GM19328 (cell line): ENCODE results near the gene ITPKA.
A peak's percentile ranks its signal among the peaks of the same experiment; 100 is the strongest.

Experiments
- ATAC-seq: cut with Tn5 transposase; IDR thresholded peaks from one replicate; pipeline ENCODE4 v1.9.1; 2021; ENCODE audit warnings: mild to moderate bottlenecking, moderate library complexity; ENCODE audit not compliant: unreplicated experiment

Gene ITPKA

DNA sequence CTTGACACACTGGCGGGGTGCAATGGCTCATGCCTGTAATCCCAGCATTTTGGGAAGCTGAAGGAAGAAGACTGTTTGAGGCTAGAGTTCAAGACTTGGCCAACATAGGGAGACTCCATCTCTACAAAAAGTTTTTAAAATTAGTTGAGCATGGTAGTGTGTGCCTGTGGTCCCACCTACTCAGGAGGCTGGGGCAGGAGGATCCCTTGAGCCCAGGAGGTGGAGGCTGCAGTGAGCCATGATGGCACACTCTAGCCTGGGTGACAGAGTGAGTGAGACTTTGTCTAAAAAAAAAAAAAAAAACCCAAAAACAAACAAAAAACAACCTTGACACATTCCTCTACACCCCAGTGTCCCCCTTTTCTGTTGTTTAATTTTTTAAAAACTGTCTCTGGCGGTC is 4.0 kb upstream of the ITPKA start:
- no peak for ATAC-seq

DNA sequence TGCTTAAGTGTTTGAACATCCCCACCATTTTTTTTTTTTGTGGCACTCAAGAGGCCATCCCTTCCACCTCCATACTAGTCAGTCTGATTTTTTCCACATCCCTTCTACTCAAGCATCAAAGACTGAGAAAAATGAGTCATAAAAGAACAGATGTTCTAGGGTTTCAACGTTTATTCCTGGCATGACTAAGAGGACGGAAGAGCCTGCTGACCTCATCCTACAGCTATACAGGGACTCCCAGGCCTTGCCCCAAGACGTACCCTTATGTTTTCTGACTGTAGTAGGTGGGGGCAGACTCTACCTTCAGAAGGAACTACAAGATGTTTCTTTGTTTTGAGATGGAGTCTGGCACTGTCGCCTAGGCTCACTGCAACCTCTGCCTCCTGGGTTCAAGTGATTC is 3.3 kb upstream of the ITPKA start:
- ATAC-seq, result no peak

DNA sequence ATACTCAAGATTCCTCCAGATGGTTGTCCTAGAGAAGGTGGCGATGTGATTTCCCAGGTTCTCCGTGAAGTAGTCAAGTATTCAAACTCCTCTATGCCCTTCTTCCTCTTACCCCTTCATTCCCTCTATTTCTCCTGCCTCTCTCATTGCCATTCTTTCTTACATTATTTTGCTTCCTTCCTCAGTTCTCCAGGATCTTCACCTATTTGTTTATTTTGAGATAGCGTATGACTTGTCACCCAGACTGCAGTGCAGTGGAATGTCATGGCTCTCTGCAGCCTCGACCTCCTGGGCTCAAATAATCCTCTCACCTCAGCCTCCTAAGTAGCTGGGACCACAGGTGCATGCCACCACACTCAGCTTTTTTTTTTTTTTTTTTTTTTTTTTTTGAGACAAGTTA is 1.8 kb upstream of the ITPKA start:
- no peak for ATAC-seq

DNA sequence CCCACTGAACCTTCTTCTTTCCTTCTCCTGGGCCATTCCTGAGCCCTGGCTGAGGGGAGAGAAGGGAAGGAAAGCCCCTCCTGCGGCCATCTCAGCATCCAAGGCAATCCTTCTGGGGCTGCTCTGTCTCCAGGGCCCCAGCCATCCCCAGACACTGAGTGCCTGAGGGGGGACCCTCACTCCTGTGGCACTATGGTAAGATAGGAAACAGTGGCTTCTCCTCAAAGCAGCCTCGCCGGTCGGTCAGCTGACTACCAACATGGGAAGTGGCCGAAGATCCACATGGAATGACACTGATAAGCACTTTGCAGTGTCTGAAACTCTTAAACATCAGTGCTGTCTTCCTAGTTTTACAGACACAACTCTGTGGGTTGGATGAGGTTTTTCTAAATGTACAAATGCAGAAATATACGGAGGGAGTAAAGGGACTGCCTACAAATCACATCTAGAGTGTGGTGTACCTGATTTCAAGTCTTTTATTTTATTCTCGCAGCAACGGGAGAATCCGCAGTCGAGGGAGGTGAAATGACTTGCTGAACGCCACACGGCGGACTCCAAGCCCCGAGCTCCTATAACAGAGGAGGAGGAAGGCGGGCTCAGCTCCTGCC is 973 bp upstream of the ITPKA start:
- no peak for ATAC-seq

DNA sequence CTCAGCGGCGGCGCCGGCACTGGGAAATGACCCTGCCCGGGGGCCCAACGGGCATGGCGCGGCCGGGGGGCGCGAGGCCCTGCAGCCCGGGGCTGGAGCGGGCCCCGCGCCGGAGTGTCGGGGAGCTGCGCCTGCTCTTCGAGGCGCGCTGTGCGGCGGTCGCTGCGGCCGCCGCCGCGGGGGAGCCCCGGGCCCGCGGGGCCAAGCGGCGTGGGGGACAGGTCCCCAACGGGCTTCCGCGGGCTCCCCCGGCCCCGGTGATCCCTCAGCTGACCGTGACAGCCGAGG is 172 bp downstream of the ITPKA start:
- ATAC-seq, result peak; percentile 20

DNA sequence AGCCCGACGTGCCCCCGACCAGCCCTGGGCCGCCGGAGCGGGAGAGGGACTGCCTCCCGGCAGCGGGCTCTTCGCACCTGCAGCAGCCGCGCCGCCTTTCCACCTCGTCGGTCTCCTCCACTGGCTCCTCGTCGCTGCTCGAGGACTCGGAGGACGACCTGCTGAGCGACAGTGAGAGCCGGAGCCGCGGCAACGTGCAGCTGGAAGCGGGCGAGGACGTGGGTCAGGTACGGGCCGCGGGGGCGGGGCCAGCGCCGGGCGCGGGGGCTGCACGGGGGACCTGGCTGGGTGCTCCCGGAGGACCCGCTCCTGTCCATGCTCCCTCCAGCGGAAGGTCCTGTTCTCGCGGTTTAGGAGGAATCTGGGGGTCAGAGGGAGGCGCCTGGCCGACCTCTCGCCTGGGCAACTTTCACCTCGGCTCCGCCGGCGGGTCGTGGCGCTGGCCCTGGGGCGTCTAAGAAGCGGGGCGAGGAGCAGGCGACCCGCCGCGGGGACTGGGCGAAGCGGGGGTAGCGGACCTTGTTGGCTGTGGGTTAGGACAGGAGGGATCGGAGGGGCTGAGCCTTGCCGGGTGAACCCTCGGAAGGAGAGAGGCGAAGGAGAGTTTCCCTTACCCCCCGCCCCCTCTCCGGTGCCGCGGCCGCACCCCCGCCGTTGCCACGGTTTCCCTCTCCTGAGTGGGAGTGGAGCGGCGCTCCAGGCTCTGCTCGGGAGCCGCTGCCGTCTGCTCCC is 682 bp downstream of the ITPKA start:
- peak; percentile 29 for ATAC-seq

DNA sequence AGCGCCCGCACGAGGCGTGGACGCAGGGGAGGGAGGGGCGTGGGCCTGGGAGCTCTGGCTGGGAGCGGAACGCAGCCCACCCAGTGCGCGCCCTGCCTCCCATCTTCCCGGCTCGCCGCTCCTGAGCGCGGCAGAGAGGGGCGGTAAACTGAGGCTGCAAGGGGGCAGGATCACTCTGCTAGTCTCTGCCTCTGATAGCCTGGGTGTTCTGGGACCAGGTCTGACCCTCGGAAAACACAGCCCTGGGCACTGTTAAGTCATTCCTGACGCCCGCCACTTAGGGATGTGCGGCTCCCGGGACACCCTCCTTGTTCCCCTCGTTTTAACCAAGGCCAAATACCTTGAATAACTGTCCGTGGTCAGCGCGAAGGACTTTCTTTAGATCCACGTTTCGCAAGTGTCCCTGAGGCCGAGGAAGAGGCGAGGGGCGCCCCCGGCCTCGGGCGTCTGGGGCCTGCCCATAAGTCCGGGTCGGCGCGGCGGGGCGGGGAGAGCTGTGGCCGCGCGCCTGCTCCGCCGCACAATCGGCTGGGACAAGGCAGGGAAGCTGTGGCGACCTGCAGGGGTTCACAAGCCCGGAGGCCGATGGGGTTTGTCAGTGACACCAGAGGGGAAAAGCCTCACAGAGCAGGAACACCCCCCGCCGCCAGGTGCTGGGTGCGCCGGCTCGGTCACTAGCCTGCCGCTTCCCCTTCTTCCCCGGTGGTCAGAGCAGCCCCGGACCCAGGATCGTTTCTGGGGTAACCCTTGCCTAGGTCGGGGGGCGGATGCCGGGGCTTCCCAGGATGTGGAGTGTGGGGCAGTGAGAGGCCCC is 1.5 kb downstream of the ITPKA start:
- ATAC-seq, result no peak

DNA sequence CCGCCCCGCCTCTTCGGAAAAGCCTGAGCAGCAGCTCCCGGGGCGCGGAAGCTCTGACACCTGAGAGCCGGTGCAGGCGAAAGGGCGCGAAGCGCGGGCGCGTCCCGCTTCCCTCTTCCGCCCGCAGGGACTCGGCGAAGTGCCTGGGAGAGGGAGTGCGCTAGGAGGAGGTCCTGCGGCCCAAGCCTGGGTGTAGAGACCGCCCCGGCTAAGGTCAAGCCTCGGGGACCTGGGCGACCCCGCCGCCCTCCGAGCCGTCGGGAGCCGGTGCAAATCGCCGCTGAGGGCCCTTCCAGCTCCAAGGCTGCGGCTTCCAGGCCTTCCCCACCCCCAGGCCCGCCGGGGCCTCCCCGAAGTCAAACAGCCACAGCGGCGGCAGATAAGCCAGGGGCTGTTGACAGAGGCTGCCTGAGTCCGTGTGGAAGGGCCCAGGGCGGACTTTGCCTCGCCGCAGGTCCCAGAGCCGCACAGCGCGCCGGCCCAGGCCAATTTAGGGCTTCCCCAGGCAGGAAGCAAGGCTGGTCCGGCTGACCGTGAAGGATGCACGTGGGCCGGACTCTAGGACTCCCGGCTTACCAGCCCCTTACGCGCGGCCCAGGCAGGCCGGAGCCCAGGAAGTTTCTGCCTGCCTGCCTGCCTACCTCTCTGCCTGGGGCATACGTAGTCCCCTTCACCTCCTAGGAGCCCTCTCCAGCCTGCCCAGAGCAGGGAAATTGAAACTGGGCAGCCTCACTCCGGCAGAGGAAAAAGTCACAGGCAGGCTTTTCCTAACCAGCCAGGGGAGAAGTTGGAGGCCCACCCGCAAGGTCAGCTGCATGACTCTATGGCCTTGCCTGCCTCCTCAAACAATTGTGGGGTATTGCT is 2.3 kb downstream of the ITPKA start:
- ATAC-seq, result no peak

DNA sequence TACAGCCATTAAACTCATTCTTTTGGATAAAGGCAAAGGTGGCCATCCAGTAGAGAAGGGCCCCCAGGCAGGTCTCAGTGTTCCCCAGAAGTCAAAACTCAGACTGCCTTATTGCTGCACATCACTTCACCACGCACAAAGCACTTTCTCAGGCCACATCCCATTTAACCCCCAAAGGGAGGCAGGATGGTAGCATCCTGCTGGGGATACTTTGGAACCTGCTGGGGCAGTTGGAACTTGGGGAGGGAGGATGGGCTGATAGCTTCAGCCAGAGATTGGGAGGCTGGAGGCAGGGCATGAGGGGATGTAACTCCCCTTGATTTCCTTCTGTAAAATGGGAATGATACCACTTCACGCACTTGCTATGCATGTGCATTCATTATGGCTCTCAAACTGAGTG is 5.0 kb downstream of the ITPKA start:
- no peak for ATAC-seq

DNA sequence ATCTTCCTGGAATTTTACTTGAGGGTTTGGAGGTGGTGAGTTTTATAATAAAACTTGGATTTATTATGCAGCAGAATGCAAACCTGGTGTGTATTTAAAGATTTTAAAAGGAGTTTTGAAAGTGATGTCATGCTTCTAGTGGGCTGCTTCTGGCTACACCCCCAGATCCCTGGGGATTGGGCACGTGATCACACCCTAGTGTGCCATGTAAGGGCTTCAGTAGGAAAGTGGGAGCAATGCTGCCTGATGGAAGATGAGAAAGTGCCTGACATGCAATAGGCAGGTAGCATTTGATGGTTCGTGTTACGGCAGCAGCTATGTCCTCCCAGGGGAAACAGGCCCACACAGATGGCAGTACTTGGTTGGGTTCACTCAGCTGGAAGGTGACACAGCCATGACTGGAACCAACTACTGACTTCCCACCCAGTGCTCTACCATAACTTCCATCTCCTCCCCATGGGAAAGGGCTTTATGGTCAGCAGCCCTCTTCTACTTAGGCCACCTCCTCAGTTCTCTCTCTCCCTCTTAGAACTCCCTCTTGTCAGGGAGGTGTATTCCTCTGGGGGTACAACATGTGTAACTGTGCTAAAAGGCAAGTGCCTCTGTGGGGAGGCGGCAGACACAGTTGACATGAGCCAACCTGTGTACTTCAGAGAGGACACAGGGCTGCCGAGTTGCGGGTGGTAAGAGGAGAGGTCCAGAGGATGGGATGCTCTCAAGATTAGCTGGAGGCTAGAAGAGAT is 5.6 kb downstream of the ITPKA start:
- ATAC-seq, result no peak

DNA sequence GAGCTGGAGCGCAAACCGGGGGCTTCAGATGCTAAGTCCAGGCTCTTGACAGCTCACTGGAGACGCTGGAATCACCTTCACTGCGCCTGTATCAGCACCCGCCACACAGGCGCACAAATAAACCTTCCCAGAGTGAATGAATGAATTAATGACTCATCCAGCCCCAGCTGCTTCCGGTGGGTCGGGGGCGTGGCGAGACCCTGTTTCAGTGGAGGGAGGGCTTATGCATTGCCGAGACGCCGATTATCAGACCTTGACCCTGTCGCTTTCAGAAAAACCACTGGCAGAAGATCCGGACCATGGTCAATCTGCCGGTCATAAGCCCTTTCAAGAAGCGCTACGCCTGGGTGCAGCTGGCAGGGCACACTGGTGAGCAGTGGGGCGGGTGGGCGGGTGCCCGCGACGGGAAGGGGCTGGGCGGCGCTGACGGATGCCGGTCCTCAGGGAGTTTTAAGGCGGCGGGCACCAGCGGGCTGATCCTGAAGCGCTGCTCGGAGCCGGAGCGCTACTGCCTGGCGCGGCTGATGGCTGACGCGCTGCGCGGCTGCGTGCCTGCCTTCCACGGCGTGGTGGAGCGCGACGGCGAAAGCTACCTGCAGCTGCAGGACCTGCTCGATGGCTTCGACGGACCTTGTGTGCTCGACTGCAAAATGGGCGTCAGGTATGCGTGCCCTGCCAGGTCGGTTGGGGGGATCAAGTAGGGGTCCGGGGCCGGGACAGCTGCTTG is 7.7 kb downstream of the ITPKA start:
- ATAC-seq, result no peak

DNA sequence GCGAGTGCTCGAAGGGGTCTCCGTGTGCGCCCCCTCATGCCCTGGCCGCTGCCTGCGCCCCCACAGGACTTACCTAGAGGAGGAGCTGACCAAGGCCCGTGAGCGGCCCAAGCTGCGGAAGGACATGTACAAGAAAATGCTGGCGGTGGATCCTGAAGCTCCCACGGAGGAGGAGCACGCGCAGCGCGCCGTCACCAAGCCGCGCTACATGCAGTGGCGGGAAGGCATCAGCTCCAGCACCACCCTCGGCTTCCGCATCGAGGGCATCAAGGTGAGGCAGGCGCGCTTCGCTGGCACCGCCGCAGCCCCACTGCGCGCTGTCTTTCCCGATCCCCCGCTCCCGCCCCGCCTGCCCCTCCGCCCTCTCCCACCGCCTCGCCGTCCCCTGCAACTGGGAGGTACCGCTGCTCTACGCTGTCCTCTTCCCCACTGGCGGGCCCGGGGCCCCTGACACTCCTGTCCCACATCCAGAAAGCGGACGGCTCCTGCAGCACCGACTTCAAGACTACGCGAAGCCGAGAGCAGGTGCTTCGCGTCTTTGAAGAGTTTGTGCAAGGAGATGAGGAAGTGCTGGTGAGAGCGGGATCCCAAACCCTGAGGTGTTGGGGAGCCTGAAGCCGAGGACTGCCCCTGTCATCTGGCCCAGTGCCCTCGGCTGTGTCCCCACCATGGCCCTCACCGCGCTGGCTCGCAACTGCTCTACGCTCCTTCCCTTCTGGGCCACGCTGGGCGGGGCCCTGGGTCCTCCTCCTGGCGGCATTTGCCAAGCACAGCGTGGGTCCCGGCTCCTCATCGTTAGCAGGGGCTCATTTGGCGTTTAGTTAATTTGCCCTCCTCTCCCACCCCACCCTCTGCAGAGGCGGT is 8.5 kb downstream of the ITPKA start:
- ATAC-seq, result no peak

DNA sequence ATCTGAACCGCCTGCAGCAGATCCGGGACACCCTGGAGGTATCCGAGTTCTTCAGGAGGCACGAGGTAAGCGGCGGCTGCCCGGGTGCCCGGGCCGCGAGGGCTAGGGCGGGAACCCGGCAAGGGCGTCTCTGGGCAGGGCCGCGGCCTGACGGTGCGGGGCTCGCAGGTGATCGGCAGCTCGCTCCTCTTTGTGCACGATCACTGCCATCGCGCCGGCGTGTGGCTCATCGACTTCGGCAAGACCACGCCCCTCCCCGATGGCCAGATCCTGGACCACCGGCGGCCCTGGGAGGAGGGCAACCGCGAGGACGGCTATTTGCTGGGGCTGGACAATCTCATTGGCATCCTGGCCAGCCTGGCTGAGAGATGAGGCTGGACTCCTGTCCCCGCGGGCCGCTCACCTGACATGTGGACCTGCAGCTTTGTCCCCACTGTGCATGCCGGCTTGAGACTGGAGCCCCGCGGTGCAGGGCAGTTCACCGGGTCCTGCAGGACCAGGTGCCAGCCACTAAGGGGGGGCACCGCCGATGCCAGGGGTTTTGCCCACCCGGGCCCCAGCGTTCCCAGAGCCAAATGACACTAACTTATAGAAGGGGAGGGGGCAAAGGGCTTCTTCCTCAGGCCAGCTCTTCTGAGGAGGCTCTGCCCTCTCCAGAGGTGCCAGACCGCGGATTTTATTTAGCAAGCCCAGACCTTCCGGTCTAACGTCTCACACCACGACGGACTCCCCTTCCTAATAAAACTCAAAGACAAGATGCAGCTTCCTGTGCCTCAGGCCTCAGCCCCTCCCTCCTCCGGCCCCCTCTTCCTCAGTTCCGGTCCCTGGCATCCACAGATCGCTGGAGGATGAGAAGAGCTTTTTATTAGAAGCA is 9.4 kb downstream of the ITPKA start:
- ATAC-seq, result no peak

DNA sequence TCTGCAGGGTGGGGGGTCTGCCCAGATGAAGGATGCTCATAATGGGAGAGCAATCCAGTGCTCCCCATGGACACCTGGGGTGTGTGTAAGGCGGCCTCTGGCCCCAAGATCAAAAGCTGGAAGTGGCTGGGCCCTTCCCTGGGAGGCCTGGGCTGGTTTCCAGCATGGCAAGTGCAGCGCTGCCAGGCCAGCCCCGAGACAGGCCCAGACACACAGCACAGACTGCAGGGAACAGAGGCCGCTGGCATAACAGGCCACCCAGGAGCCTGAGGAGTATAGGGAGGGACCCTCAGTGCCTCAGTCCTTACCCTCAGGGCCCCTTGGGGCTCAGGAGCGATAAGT is 10.0 kb downstream of the ITPKA start:
- ATAC-seq, result no peak

DNA sequence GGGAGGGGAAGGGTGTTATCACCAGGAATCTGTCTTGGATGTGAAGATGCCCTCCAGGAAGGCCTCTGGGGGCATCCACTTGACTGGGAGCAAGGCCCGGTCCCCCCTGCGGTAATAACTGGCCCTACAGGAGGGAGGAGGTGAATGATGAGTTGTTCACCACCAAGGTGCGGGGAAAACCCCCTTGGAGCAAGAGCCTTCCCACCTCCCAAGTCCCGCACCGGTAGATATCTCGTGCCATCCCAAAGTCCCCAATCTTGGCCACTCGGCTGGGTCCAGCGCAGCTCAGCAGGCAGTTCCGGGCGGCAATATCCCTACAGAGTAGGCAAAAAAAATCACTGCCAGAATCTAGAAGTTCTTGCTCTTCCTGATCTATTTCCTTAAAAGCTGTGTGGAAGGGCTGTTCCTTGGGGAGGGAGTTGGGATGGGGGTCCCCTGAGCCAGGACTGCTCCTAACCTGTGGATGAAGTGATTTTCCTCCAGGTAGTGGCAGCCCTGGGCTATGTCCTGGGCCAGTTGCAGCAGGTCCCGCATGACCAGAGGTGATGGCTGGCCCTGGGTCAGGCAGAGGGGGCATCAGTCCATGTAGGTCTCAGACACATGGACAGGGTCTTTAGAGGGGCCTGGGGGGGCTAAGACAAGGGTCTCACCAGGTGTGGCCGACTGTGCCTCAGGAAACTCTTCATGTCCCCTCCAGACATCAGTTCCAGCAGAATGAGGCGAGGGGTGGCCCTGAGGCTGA is 11.2 kb downstream of the ITPKA start:
- no peak for ATAC-seq

DNA sequence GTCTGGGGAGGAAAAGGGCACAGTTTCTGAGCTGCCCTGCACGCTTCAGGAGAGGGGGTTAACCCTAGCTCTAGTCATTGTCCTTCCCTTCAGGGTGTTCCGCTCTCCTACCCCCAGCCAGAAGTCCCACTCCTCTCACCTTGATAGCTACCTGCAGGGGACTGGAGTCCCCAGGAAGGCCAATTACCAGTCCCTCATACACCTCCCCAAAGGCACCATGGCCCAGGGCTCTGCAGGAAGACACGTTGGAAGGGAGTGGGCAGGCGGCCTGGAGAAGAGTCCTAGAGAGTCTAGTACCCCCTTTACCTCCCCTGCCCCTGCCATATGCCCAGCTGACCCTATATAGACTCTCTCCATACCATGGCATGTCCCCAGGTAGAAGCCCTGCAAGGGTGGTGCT is 12.1 kb downstream of the ITPKA start:
- no peak for ATAC-seq

DNA sequence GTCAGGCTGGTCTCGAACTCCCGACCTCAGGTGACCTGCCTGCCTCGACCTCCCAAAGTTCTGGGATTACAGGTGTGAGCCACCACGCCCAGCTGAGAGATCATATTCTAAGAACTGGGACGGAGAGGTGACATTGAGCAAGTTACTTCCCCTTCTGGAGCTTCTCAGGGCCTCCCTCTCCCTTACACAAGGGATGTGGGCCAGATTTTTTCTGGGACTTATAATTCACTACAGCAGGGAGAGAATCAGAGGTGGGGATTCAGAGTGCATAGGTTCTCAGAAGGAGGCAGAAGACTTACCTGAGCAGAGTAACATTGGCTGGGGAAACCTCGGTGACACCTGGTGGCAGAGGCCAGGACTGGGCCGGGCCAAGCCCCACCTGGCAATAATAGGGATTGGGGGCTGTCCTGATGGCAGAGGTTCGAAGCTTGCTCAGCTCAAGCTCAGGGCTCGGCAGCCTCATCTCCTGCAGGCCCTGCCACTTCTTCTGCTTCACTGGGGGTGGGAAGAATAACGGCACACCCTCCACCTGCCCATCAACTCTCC is 13.2 kb downstream of the ITPKA start:
- no peak for ATAC-seq
